Cardiac muscle cell (in vitro differentiated cells and primary cell): Measurements from ENCODE around the gene CCDC107. TPM values are rescaled to one million over a fixed set of nuclear protein-coding genes. Genes with fewer than 3 reads are reported as not detected.

Source experiments
- DNase-seq, 2 donors: peaks; one replicate each; pipeline versions ENCODE4 v3.0.0 to v3.0.0-alpha.2; 2010 to 2017; ENCODE audit warnings: low read depth in 1 of 2, low spot score in 1 of 2
- H3K27ac ChIP-seq: fragments of 200-600 bp; sonication (generic); 2 replicates; pipeline ENCODE4 v1.5.1; 2016
- H3K27me3 ChIP-seq: fragments of 200-600 bp; sonication (generic); 2 replicates; pipeline ENCODE4 v1.6.0; 2016; ENCODE audit warnings: control low read depth
- H3K36me3 ChIP-seq: fragments of 200-600 bp; sonication (generic); 2 replicates; pipeline ENCODE4 v1.5.1; 2016; ENCODE audit warnings: control low read depth
- H3K4me1 ChIP-seq: fragments of 200-600 bp; sonication (generic); 2 replicates; pipeline ENCODE4 v1.8.1; 2017; ENCODE audit warnings: low read depth, mild to moderate bottlenecking, mixed run types
- H3K4me3 ChIP-seq: fragments of 200-600 bp; sonication (generic); 2 replicates; pipeline ENCODE4 v1.5.1; 2016; ENCODE audit warnings: mild to moderate bottlenecking
- H3K9me3 ChIP-seq: fragments of 200-600 bp; sonication (generic); 2 replicates; pipeline ENCODE4 v1.5.1; 2017; ENCODE audit warnings: low read depth, mild to moderate bottlenecking, control low read depth
- polyA plus RNA-seq: library from polyadenylated mRNA; unstranded; fragments of >200 nt; fragmentation: Nextera tagmentation; extraction: Ambion mirVana; gene quantifications from 2 replicates; pipeline ENCODE4 v1.2.1, GENCODE V29; 2016
- total RNA-seq: library from RNA; depleted of rRNA; stranded (reverse); fragments of >200 nt; gene quantifications from 2 replicates; pipeline ENCODE4 v1.2.3, GENCODE V29; 2016
- TF ChIP-seq, protein P1 (sequence below): IDR thresholded peaks from 2 replicates; pipeline ENCODE4 v1.5.1; 2012; ENCODE audit warnings: low read depth, mild to moderate bottlenecking, low read length

CCDC107 gene
- total and polyA plus RNA-seq, 2 experiments from 2014 or later = 26.5 to 75.1 TPM

DNA sequence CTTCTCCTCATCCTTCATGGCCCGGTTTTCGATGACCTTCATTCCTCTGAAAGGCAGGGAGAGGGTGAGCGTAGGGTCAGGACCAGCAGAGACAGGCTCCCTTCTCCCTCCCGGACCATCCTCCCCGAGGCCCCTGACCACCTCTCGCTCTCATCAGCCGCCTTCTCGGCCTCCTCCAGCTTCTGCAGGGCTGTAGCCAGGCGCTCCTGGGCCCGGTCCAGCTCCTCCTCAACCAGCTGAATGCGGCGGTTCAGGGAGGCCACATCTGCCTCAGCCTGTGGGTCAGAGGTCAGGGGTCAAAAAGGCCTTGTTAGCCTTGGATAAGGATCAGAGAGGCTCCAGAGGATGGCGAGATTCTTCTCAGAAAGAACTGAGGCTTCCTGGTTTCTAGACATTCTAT, 27.4 kb downstream of the CCDC107 start:
- H3K9me3 ChIP-seq = no peaks in the 10 kb centered on the region
- H3K4me3 ChIP-seq = no peak overlapping the region
- no peak for DNase-seq
- TF ChIP-seq, protein P1, sequence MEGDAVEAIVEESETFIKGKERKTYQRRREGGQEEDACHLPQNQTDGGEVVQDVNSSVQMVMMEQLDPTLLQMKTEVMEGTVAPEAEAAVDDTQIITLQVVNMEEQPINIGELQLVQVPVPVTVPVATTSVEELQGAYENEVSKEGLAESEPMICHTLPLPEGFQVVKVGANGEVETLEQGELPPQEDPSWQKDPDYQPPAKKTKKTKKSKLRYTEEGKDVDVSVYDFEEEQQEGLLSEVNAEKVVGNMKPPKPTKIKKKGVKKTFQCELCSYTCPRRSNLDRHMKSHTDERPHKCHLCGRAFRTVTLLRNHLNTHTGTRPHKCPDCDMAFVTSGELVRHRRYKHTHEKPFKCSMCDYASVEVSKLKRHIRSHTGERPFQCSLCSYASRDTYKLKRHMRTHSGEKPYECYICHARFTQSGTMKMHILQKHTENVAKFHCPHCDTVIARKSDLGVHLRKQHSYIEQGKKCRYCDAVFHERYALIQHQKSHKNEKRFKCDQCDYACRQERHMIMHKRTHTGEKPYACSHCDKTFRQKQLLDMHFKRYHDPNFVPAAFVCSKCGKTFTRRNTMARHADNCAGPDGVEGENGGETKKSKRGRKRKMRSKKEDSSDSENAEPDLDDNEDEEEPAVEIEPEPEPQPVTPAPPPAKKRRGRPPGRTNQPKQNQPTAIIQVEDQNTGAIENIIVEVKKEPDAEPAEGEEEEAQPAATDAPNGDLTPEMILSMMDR = no peak
- H3K27me3 ChIP-seq = no peaks in the 10 kb centered on the region
- H3K36me3 ChIP-seq = peaks cover 36% of the 10 kb centered on the region
- peaks cover 32% of the 10 kb centered on the region for H3K4me1 ChIP-seq
- H3K27ac ChIP-seq = peak overlapping the region; percentile 95

- Histone ChIP-seq H3K9me3 (no peaks in the 10 kb centered on the region), H3K4me1 (peaks cover 32% of the 10 kb centered on the region), H3K36me3 (peaks cover 36% of the 10 kb centered on the region), H3K27ac (peak overlapping the region; percentile 95), H3K4me3 (no peak overlapping the region), H3K27me3 (no peaks in the 10 kb centered on the region)
- DNase-seq = peak; percentile 73 to 81
- TF ChIP-seq, protein P1 = no peak
Observed at GRCh38 chr9:35686222-35687203, 28.4 kb downstream of the CCDC107 start.

DNA sequence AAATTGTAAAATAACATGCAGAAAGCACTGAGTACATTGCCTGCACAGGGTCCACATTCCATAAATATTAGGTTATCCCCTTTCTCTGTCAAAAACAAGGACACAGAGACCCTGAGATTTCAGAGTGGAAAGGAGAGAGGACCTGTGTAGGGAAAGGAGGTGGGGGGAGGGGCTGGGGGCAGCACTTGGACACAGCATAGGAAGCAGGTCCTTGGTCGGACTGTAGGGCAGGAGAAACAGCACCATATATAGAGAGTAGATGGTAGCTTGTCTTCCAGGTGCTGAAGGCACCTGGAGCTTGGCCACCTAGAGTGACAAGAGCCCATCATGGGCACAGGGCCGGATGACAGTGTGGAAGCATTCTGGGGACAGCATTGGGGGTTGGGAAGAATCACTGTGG, 29.2 kb downstream of the CCDC107 start:
- TF ChIP-seq, protein P1 = no peak
- Histone ChIP-seq H3K36me3 (peaks cover 34% of the 10 kb centered on the region), H3K27me3 (no peaks in the 10 kb centered on the region), H3K4me1 (peaks cover 32% of the 10 kb centered on the region), H3K27ac (peak overlapping the region; percentile 95), H3K9me3 (no peaks in the 10 kb centered on the region), H3K4me3 (peak overlapping the region; percentile 67)
- peak in 1 of 2 donors; percentile 59 for DNase-seq

- Histone ChIP-seq H3K27me3 (no peaks in the 10 kb centered on the region), H3K9me3 (no peaks in the 10 kb centered on the region), H3K36me3 (peaks cover 27% of the 10 kb centered on the region), H3K4me3 (peak overlapping the region; percentile 67), H3K4me1 (peaks cover 32% of the 10 kb centered on the region), H3K27ac (peak overlapping the region; percentile 95)
- DNase-seq = peak in 1 of 2 donors; percentile 22
- TF ChIP-seq, protein P1 = no peak
Observed at GRCh38 chr9:35687972-35688557, 30.0 kb downstream of the CCDC107 start.

DNA sequence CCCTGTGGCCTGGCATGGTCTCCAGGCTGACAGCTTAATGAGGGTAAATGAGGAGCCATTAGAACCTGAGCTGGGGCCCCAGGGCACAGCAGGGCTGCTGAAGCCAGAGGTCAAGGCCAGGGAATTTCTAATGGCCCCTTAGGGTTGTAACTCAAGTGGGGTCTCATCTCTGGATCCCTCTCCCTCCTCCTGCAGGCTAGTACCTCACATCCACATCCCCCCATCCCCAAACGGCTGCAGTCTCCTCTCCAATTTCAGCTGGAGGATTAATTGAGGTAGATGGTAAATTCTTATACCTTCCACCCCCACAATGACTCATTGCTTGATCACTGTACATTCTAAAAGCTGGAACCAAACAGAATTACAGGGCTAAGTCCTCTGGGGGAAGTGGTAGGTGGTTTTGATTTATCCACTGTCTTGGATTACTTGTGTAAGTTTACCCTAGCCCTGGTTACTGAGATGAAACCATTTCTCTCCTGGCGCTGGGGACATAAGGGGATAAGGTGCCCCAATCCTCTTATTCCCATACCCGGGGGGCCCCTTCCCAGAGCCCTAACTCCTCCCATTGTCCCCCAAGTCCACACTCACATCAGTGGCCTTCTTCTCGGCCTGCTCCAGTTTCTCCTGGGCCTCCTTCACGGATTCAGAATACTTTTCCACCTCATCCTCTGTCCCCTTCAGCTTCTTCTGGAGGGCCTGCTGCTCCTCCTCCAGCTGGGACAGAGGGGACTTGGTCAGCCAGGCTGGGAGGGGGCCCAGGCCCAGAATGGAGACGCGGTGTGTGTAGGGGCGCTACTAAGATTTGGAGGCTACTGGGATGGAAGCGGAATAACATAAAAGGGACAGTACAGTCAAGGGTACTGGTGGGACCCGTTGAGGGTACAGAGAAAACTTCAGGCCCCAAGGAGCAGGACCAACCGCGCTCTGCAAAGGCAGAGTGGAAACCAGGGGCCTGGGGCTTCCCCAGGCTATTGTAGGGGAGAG, 30.8 kb downstream of the CCDC107 start:
- peak overlapping the region; percentile 95 for H3K27ac ChIP-seq
- no peaks in the 10 kb centered on the region for H3K9me3 ChIP-seq
- H3K27me3 ChIP-seq = no peaks in the 10 kb centered on the region
- H3K4me1 ChIP-seq = peaks cover 32% of the 10 kb centered on the region
- peak in 1 of 2 donors; percentile 69 for DNase-seq
- TF ChIP-seq, protein P1 = no peak
- H3K36me3 ChIP-seq = peaks cover 20% of the 10 kb centered on the region
- H3K4me3 ChIP-seq = peak overlapping the region; percentile 67
